Measurements from ENCODE around the gene UTS2B.

DNA sequence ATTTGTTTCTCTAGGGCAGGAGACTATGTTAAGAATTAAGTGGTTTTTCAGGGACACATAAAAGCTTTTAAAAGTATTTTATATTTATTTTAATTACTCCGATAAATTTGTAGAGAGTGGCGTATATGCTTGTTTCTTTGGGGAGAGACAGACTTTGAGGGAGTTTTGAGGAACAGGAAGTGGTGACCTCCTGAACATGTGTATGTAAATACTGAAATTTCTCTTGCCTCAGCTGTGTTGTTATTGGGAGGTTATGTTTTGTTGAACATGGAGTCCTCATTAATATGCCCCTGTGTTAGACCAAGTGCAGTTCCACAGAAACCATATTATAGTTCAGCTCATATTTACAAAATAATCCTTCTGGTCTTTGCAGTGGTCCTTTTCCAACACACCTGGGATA lies 41.8 kb upstream of the UTS2B start:
- no peak for TF ChIP-seq EP300 (IDR thresholded peaks at IDR 0.05)
- TF ChIP-seq, protein P1, sequence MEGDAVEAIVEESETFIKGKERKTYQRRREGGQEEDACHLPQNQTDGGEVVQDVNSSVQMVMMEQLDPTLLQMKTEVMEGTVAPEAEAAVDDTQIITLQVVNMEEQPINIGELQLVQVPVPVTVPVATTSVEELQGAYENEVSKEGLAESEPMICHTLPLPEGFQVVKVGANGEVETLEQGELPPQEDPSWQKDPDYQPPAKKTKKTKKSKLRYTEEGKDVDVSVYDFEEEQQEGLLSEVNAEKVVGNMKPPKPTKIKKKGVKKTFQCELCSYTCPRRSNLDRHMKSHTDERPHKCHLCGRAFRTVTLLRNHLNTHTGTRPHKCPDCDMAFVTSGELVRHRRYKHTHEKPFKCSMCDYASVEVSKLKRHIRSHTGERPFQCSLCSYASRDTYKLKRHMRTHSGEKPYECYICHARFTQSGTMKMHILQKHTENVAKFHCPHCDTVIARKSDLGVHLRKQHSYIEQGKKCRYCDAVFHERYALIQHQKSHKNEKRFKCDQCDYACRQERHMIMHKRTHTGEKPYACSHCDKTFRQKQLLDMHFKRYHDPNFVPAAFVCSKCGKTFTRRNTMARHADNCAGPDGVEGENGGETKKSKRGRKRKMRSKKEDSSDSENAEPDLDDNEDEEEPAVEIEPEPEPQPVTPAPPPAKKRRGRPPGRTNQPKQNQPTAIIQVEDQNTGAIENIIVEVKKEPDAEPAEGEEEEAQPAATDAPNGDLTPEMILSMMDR (IDR thresholded peaks at IDR 0.05): no peak
- no peak for TF ChIP-seq POLR2A (IDR thresholded peaks at IDR 0.05)

Measured in ovary (tissue), 3 donors.